TTC549 (cell line): Measurements from ENCODE around the gene HOXD13.
A peak's percentile ranks its signal among the peaks of the same experiment; 100 is the strongest.

Experiments used
- FAIRE-seq: peaks from 2 replicates; lab custom pipeline; 2012; peaks lifted over from hg19 to GRCh38; lab: Jason Lieb, UNC

HOXD13 gene

DNA sequence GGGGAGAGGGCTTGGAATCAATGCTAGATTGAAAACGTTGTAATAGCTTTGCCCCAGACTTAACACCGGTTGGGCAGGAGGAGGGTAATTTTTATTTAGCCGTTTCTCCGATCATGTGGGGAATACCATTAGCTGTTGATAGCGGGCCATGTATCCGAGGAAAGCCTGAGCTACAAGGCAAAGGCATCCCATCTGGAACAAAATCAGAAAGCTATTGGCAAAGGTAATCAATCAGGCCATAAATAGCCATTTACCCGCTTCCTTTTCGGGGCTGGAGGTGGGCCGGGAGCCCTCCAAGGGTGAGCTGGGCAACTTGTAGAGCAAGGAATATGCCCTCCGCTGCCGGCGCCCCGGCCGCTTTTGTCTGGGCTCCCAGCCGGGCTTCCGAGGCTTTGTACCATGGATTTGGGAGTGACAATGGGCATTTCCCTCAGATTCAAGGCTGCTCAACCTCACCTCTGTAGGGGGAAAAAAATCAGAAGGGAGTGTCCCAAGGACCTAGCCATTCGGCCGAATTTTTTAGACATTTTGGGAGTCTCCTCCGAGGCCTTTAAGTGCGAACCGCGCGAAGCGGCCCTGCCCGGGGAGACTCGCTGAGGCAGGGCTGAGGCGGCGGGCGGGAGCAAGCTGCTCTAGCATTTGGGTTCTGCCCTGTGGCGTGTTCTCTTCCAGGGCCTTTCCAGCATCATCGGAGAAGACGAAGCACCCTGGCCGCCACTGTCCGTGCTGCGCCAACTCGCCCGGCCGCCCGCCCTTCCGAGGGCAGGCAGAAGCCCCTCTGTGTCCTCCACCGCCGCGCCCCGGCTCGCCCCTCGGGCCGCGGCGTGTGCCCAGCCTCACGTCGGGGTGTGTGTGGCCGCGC is 28.9 kb downstream of the HOXD13 start:
- no peak for FAIRE-seq

DNA sequence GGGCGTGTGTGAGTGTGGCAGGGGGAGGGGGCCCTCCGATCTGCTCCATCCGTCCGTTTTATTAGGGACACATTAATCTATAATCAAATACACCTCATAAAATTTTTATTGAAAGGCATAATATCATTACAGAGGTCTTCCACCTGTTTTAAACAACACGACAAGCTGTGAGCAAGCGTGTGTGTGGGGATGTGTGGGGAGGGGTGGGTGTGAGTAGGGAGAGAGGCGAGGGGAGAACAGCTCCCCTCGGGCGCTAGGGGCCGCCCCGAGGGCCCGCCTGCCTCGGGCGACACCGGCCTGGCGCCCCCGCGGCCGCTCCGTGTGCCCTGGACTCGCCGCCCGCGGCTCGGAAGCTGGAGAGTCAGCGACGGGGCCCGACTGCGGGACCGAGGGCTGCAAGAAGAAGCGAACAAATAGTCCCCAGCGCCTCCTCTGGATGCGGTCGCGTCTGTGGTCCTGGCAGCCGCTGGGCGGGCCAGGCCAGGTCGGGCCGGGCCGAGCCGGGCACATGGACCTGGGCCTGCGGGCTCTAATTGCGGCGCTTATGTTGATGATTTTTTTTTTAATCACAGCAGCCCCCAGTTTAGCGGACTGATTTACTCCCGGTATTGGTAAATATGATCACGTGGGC is 29.6 kb downstream of the HOXD13 start:
- FAIRE-seq: no peak

DNA sequence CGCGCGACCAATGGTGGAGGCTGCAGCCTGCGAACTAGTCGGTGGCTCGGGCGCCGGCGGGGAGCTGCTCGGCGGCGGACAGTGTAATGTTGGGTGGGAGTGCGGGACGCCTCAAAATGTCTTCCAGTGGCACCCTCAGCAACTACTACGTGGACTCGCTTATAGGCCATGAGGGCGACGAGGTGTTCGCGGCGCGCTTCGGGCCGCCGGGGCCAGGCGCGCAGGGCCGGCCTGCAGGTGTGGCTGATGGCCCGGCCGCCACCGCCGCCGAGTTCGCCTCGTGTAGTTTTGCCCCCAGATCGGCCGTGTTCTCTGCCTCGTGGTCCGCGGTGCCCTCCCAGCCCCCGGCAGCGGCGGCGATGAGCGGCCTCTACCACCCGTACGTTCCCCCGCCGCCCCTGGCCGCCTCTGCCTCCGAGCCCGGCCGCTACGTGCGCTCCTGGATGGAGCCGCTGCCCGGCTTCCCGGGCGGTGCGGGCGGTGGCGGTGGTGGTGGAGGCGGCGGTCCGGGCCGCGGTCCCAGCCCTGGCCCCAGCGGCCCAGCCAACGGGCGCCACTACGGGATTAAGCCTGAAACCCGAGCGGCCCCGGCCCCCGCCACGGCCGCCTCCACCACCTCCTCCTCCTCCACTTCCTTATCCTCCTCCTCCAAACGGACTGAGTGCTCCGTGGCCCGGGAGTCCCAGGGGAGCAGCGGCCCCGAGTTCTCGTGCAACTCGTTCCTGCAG is 30.3 kb downstream of the HOXD13 start, which contains the start of gene HOXD9:
HOXD9 (plus strand) TSS at position 37 of the 728 bp plus-strand sequence; CDS start at position 87, 50 bp downstream.
- FAIRE-seq: no peak

DNA sequence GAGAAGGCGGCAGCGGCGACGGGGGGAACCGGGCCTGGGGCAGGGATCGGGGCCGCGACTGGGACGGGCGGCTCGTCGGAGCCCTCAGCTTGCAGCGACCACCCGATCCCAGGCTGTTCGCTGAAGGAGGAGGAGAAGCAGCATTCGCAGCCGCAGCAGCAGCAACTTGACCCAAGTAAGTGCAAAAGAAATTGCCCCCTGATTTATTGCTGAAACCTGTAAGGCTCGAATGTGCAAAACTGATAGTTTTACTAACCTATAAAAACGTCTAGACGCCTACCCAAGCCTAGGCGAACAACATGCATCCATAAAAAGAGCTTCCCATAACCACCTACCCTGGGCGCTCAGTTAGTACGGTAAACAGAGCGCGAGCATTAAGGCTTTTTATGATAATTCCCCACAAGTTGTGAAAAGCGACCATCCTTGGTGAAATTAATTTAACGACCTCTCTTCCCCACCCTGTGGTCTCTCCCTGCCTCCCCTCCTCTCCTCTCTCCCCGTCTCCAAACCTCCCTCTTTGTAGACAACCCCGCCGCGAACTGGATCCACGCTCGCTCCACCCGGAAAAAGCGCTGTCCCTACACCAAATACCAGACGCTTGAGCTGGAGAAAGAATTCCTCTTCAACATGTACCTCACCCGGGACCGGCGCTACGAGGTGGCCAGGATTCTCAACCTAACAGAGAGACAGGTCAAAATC is 31.0 kb downstream of the HOXD13 start:
- FAIRE-seq: no peak

DNA sequence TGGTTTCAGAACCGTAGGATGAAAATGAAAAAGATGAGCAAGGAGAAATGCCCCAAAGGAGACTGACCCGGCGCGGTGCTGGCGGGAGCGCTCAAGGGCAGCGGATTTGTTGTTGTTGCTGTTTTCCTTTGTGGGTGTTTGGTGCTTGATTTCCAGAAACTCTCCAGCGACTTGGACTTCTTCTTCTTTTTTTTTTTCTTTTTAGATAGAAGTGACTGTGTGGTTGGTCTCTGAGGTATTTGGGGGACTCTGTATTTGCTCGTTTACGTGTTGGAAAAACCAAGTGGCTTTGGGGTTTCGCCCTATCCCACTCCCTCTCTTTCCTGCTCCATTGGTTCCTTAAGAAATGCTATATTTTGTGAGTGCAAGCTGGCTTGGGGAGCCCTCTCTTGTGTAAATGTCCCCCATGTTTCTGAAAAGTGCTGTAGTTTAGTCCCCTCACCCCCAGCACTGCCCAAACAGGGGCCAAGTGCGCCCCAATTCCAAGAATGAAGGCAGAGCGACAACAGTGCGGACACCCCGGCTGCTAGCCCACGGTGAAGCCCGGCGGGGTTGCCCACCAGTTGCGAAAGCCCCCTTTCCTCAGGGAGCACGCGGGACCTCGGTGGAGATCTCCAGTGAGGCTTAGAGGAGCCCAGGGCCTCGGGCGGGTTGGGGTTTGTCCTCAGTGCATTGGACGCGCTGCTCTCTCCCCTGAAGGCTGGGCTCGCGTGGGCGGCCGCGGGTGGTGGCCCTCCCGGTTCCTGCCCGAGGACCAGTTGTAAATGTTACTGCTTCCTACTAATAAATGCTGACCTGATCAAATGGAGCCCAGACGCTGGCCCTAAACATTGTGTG is 31.8 kb downstream of the HOXD13 start:
- FAIRE-seq: no peak

- FAIRE-seq: no peak
These were observed 32.6 kb downstream of the HOXD13 start for GRCh38 chr2:176124947-176125771.

DNA sequence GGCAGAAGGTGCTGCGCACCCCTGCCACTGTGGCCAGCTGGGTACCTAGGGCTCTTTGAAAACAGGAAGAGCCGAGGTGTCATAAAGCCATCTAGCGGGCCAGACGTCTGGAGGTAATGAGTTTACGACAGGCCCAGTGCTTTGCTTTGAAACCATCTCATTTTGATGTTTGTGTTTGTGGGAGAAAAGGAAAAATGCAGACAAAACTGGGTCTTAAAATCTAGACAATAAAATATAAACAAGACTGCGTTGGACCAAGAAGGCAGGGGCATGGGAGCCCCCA is 33.2 kb downstream of the HOXD13 start:
- FAIRE-seq: no peak

DNA sequence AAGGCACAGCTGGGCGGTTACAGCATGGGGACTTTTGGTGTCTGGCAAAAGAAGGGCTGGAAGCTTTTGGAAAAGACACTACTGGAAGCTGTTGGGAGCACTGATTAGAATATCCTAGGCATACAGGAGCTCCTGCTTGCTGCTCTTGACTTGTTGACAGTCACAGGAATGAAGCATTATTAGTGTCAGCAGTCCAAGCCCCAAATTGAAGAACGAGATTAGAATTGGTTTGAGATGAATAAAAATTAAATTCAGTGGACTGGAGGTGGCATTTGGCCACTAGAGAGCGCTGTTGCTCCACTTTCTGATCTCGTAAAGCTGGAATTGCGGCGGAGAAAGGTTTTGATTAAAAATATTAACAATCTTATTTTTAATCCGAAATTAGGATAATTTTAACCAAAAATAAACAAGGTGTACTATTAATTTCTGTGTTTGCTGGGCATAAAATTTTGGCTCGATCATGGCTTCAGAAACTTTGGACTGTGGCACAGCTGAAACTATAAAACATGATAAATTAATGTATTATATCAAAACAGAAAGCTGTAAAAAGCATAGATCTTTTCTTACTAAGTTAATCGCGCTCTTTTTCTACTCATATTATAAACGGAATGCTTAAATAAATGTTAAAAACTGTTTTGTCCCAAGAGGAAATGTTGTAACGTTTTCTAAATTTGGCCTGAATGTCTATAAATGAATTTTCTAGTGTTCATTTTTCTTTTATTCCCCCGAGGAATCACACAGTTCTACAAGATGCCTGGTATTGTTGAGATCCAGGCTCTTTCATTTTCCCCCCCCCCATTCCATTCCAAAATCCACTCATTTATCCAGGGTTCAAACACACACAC is 34.6 kb downstream of the HOXD13 start:
- FAIRE-seq: peak; percentile 94

DNA sequence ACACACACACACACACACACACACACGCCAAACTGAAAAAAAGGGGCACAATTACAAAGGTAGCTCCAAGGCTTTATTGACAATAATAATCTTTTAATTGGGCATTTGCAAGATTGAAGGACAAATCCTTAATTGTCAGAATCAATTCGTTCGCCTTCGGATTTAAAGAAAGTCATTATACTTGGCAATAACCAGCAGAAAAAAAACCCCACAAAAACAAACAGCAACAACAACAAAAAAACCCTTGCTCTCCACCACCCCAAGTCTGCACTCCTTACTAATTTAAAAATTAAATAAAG is 35.2 kb downstream of the HOXD13 start:
- FAIRE-seq: no peak

- no peak for FAIRE-seq
These were observed 35.9 kb downstream of the HOXD13 start for GRCh38 chr2:176128172-176128981.

DNA sequence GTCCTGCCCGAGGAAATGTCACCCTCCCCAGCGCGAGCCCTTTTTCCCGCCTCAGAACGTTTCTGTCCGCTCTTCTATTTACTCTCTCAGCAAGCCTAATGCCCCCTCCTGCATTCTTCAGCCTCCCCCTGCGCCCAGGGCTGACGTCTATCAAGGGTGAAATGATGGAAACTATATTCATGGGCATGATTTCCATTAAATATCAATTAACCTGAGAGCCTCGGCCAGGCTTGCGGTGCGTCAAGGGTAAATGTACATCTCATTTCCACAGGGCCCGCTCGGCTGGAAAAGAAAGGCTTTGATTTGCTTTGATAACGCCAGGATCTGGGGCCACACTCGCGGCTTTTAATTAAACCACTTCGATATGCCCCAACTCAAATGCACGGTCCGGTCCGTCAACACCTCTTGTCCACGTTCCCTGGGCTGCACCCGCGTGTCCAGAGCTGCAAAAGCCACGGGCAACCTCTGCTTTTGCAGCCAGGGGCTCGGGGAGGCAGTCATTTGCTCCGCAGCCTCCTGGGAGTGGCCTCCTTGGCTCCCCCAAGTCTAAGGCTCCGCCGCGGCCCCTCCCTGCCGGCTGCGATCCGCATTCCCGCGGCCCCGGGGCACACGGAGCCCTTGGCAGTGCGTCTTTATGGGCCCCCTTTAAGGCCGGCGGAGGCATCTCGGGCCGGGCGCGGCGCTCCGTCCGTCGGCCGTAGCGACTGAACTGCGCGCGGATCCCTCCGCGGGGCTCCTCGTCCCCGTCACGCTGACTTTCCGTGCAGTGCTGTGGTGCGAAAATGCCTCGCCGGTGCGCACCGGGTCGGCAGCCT is 36.7 kb downstream of the HOXD13 start, which contains the start of gene HOXD8:
HOXD8 (plus strand) TSS at position 724 of the 815 bp plus-strand sequence. CDS start 662 bp downstream, outside the sequence.
- FAIRE-seq: no peak

DNA sequence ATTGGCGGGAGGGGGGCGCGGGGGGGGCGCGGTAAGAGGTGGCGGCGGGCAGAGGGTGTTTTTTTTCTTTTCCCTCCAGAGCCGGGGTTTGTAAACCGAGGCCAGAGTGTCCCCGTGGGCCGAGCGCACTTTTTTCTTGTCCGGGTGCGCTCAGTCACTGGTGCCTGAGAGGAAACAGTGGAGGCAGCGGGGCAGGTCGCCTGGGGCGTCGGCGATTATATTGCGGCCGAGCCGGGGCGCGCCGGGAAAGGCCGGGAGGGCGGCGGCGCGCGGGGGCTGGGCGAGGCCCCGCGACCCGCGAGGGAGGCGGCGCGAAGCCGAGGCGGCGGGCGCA is 37.3 kb downstream of the HOXD13 start:
- no peak for FAIRE-seq

DNA sequence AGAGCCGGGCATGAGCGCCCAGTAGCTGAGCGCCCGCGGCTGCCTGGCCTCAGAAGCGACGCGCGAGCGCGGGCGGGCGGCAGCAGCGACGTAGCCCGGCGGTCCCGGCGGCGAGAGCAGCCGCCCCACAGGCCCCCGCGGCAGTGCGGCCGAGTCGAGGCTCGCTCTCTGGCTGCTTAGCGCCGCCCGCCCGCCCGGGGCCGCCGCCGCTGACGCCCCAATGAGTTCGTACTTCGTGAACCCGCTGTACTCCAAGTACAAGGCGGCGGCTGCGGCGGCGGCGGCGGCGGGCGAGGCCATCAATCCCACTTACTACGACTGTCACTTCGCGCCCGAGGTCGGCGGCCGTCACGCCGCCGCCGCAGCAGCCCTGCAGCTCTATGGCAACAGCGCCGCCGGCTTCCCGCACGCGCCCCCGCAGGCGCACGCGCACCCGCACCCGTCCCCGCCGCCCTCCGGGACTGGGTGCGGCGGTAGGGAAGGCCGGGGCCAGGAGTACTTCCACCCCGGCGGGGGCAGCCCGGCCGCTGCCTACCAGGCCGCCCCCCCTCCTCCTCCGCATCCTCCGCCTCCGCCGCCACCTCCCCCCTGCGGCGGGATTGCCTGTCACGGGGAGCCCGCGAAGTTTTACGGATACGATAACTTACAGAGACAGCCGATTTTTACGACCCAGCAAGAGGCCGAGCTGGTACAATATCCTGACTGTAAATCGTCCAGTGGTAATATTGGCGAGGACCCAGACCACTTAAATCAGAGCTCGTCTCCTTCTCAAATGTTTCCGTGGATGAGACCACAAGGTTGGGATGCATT is 37.8 kb downstream of the HOXD13 start:
- FAIRE-seq: peak; percentile 5

DNA sequence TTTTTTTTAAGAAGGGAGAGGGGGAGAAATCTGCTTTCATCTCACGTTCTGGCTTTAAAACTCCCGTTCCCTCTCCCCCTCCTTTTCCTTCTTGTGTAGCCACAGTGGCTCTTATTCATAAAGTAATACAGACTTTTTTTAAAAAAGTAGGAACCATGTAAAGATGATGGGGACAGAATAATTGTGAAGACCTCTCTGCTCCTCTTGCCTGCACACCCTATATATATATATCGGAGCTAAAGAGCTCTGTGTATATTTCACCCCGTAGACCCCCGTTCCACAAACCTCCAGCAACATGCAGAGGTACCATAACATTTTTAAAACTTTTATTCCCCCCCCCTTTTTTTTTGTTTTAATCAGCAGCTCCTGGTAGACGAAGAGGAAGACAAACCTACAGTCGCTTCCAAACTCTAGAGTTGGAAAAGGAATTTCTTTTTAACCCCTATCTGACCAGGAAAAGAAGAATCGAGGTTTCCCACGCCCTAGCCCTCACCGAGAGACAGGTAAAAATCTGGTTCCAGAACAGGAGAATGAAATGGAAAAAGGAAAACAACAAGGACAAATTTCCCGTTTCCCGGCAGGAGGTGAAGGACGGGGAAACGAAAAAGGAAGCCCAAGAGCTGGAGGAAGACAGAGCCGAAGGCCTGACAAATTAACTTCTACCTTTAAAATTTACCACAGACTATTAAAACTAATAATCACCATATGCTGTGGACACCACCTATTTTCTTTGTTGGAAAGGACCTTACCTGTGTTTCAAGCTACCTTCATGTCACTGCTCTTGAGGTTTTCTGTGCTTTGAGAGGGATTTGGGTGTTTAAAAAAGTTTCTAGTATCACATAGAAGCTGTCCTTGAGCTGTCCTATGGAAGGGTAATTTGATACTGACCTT is 38.7 kb downstream of the HOXD13 start:
- FAIRE-seq: no peak

GRCh38 chr2:176131848-176132158 is 39.3 kb downstream of the HOXD13 start:
- FAIRE-seq: peak; percentile 36
